GM12891 (cell line): ENCODE measurements around the gene ZMIZ2.

ENCODE experiments used
- DNase-seq: peaks from one replicate; pipeline ENCODE4 v3.0.0; 2011; ENCODE audit warnings: low spot score; ENCODE audit not compliant: insufficient read length
- FAIRE-seq: peaks from 2 replicates; lab custom pipeline; 2011; peaks lifted over from hg19 to GRCh38; lab: Jason Lieb, UNC
- PAX5 ChIP-seq: IDR thresholded peaks from 2 replicates; pipeline ENCODE4 v1.6.1; 2011; ENCODE audit warnings: low read length, moderate library complexity, mild to moderate bottlenecking; ENCODE audit not compliant: insufficient read depth, severe bottlenecking
- POLR2A ChIP-seq: IDR thresholded peaks from 2 replicates; pipeline ENCODE4 v1.6.1; 2011; ENCODE audit warnings: low read depth, low read length, control low read depth
- POLR2AphosphoS5 ChIP-seq: IDR thresholded peaks from 2 replicates; pipeline ENCODE4 v1.6.1; 2011; ENCODE audit warnings: low read depth, low read length, control low read depth
- POU2F2 ChIP-seq: IDR thresholded peaks from 2 replicates; pipeline ENCODE4 v1.6.1; 2011; ENCODE audit warnings: low read depth, mild to moderate bottlenecking, control low read depth, low read length, moderate library complexity
- SPI1 ChIP-seq: IDR thresholded peaks from 2 replicates; pipeline ENCODE4 v1.6.1; 2011; ENCODE audit warnings: low read depth, low read length, control low read depth
- TAF1 ChIP-seq: IDR thresholded peaks from 2 replicates; pipeline ENCODE4 v1.6.1; 2011; ENCODE audit warnings: low read depth, low read length, control low read depth

The ZMIZ2 gene

DNA sequence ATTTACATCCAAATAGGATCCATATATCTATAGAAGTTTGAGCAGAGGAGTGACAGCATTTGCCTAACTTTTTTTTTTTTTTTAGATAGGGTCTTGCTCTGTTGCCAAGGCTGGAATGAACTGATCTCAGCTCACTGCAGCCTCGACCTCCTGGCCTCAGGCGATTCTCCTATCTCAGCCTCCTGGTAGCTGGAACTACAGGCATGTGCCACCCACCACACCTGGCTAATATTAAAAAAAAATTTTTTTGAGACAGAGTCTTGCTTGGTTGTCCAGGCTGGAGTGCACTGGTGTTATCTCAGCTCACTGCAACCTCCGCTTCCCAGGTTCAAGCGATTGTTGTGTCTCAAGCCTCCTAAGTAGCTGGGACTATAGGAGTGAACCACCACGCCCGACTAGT, 62.9 kb downstream of the ZMIZ2 start:
- TF ChIP-seq PAX5 (no peak), POLR2A (no peak), POLR2AphosphoS5 (no peak), TAF1 (no peak), SPI1 (no peak), POU2F2 (no peak)
- no peak for DNase-seq
- FAIRE-seq, result no peak

DNA sequence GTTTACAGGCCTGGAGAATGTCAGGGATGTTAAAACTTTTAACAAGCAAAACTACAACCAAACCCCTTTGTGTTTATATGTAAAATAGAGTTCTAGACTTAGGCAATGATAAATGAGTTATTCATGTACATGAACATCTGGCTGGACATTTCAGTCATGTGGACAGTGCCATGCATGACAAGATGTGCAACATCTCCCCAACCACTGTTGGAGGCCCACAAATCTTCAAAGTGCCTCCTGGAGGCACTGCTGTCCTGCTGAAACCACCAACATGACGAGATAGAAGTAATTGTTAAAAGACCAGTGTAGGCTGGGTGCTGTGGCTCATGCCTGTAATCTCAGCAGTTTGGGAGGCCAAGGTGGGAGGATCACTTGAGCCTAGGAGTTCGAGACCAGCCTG, 66.3 kb downstream of the ZMIZ2 start:
- DNase-seq (no peak), FAIRE-seq (no peak)
- TF ChIP-seq TAF1, result no peak
- no peak for TF ChIP-seq POLR2AphosphoS5
- no peak for TF ChIP-seq POU2F2
- no peak for TF ChIP-seq SPI1
- TF ChIP-seq POLR2A, result no peak
- no peak for TF ChIP-seq PAX5

DNA sequence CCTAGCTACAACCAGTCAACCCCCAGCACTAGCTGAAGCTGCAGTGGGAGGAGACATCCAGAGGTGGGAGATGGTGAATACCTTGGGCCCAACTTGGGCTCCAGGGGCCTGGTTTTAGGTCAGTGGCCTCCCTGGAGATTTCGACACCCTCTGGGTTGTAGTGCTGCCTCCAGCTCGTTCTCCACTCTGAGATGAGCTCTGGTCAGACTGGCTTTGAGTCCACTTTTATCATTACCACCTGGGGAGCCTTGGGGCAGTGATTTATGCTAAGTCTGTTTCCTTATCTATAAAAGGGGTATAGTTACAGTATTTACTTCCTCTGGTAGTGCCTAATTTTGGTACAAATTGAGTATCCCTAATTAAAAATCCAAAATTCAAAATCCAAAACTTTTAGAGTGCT, 70.6 kb downstream of the ZMIZ2 start:
- TF ChIP-seq POLR2AphosphoS5 (no peak), POLR2A (no peak), SPI1 (no peak), PAX5 (no peak), POU2F2 (no peak), TAF1 (no peak)
- FAIRE-seq, result no peak
- no peak for DNase-seq
